ENCODE measurements around the gene MMRN2.

- no peak for TF ChIP-seq CTCF (IDR thresholded peaks at IDR 0.05)
- no peak for TF ChIP-seq EP300 (IDR thresholded peaks at IDR 0.05)
- TF ChIP-seq POLR2A (IDR thresholded peaks at IDR 0.05), result no peak
- TF ChIP-seq POLR2AphosphoS5 (IDR thresholded peaks at IDR 0.05), result no peak
These were observed 1.1 kb downstream of the MMRN2 start for GRCh38 chr10:86956195-86956847.

All from stomach (tissue), 4 donors.